Measurements from ENCODE around the gene NEK10.

GRCh38 chr3:27171113-27171512 lies 198.1 kb downstream of the NEK10 start:
- no peak for TF ChIP-seq CTCF (conservative IDR thresholded peaks at IDR 0.05; ENCODE audit: low read depth, low read length)
- no peak for TF ChIP-seq EZH2 (IDR thresholded peaks at IDR 0.05; ENCODE audit: low read length, unreplicated experiment)
- no peak for TF ChIP-seq EZH2phosphoT487 (IDR thresholded peaks at IDR 0.05; ENCODE audit: borderline replicate concordance, low read length)

All from PC-3 (cell line).